Activated CD4-positive, alpha-beta T cell treated with anti-CD3 and anti-CD28 coated beads, Interleukin-2, amount 10 ng/mL, durations not matched to agents 24 days and 14 days (primary cell): ENCODE results near the gene PDE3B. TPM values are rescaled to one million over a fixed set of nuclear protein-coding genes. Genes with fewer than 3 reads are reported as not detected.
"Not testable (repeated sequence)": the region's sequence is repeated elsewhere in the genome, so short reads cannot be mapped to it uniquely, and the experiment has no call there.

ENCODE experiments used
- DNase-seq: peaks from one replicate; pipeline ENCODE4 v3.0.0; 2022
- H3K27ac Mint-ChIP-seq: one replicate; pipeline ENCODE4 v1.8.0; 2022; ENCODE audit warnings: mild to moderate bottlenecking, mixed read lengths
- H3K27me3 Mint-ChIP-seq: one replicate; pipeline ENCODE4 v1.8.0; 2022; ENCODE audit warnings: mixed read lengths
- H3K36me3 Mint-ChIP-seq: one replicate; pipeline ENCODE4 v1.8.0; 2022; ENCODE audit warnings: low read depth, mild to moderate bottlenecking, mixed read lengths
- H3K4me1 Mint-ChIP-seq: one replicate; pipeline ENCODE4 v1.8.0; 2021; ENCODE audit warnings: mixed read lengths
- H3K4me3 Mint-ChIP-seq: one replicate; pipeline ENCODE4 v1.8.0; 2022; ENCODE audit warnings: mild to moderate bottlenecking, moderate library complexity, mixed read lengths
- H3K9me3 Mint-ChIP-seq: one replicate; pipeline ENCODE4 v1.8.0; 2021; ENCODE audit warnings: mixed read lengths
- intact Hi-C: fragments of 100-400 bp; cut with micrococcal nuclease; formaldehyde crosslinking; loops from one replicate; pipeline ENCODE4 v1.15.1; 2023
- total RNA-seq: library from RNA; stranded (reverse); gene quantifications from 2 replicates; pipeline ENCODE4 v1.2.3, GENCODE V29; 2022

Gene PDE3B
- total RNA-seq, 1 donor from 2014 or later: 52.8 TPM

GRCh38 chr11:14789879-14790484 lies 146.4 kb downstream of the PDE3B start:
- intact Hi-C loops: loop anchor here (1.0 to 5.0 kb wide), 4 partner anchors 117 to 417 kb away; no protein-coding TSS in a partner anchor
- Mint-ChIP-seq H3K36me3 (peaks cover 35% of the 10 kb centered on the region), H3K4me1 (peaks cover 18% of the 10 kb centered on the region), H3K27me3 (no peaks in the 10 kb centered on the region), H3K9me3 (no peaks in the 10 kb centered on the region), H3K27ac (no peak overlapping the region), H3K4me3 (no peak overlapping the region)
- no peak for DNase-seq

- Mint-ChIP-seq H3K27me3 (no peaks in the 10 kb centered on the region), H3K9me3 (peaks cover 7% of the 10 kb centered on the region), H3K36me3 (peaks cover 65% of the 10 kb centered on the region), H3K4me3 (no peak overlapping the region), H3K4me1 (peaks cover 26% of the 10 kb centered on the region), H3K27ac (no peak overlapping the region)
- intact Hi-C loops: loop anchor here (5.0 kb wide), 2 partner anchors 214 to 414 kb away; no protein-coding TSS in a partner anchor
- no peak for DNase-seq
These were observed 149.9 kb downstream of the PDE3B start for GRCh38 chr11:14793546-14793945.

- H3K27ac Mint-ChIP-seq, H3K27me3 Mint-ChIP-seq, DNase-seq, H3K4me3 Mint-ChIP-seq, intact Hi-C loops: not testable (repeated sequence)
- Mint-ChIP-seq H3K36me3 (peaks cover 78% of the 10 kb centered on the region), H3K9me3 (peaks cover 14% of the 10 kb centered on the region), H3K4me1 (peaks cover 31% of the 10 kb centered on the region)
These were observed 152.4 kb downstream of the PDE3B start for GRCh38 chr11:14796028-14796427.

- Mint-ChIP-seq H3K36me3 (peaks cover 79% of the 10 kb centered on the region), H3K27me3 (no peaks in the 10 kb centered on the region), H3K27ac (no peak overlapping the region), H3K4me1 (peaks cover 14% of the 10 kb centered on the region), H3K4me3 (no peak overlapping the region), H3K9me3 (peaks cover 14% of the 10 kb centered on the region)
- intact Hi-C loops: no loop called here
- DNase-seq: no peak
These were observed 160.2 kb downstream of the PDE3B start for GRCh38 chr11:14803846-14804245.

GRCh38 chr11:14809466-14809865 lies 165.9 kb downstream of the PDE3B start:
- H3K9me3 Mint-ChIP-seq: peaks cover 14% of the 10 kb centered on the region
- H3K27me3 Mint-ChIP-seq: no peaks in the 10 kb centered on the region
- no peak overlapping the region for H3K4me3 Mint-ChIP-seq
- H3K36me3 Mint-ChIP-seq: peaks cover 71% of the 10 kb centered on the region
- H3K4me1 Mint-ChIP-seq: peaks cover 4% of the 10 kb centered on the region
- no peak for DNase-seq
- intact Hi-C loops: no loop called here
- peak overlapping the region; percentile 12 for H3K27ac Mint-ChIP-seq

GRCh38 chr11:14812757-14813156 lies 169.2 kb downstream of the PDE3B start:
- intact Hi-C loops: no loop called here
- Mint-ChIP-seq H3K4me3 (no peak overlapping the region), H3K4me1 (peaks cover 9% of the 10 kb centered on the region), H3K9me3 (peaks cover 3% of the 10 kb centered on the region), H3K27me3 (no peaks in the 10 kb centered on the region), H3K36me3 (peaks cover 72% of the 10 kb centered on the region), H3K27ac (no peak overlapping the region)
- DNase-seq: no peak

GRCh38 chr11:14813516-14813915 lies 169.9 kb downstream of the PDE3B start:
- Mint-ChIP-seq H3K9me3 (peaks cover 3% of the 10 kb centered on the region), H3K4me3 (no peak overlapping the region), H3K36me3 (peaks cover 69% of the 10 kb centered on the region), H3K27ac (no peak overlapping the region), H3K4me1 (peaks cover 9% of the 10 kb centered on the region), H3K27me3 (no peaks in the 10 kb centered on the region)
- no peak for DNase-seq
- intact Hi-C loops: no loop called here

- Mint-ChIP-seq H3K4me1 (peaks cover 5% of the 10 kb centered on the region), H3K36me3 (peaks cover 78% of the 10 kb centered on the region), H3K4me3 (no peak overlapping the region), H3K9me3 (peaks cover 13% of the 10 kb centered on the region), H3K27ac (no peak overlapping the region), H3K27me3 (no peaks in the 10 kb centered on the region)
- intact Hi-C loops: no loop called here
- no peak for DNase-seq
These were observed 175.2 kb downstream of the PDE3B start for GRCh38 chr11:14818779-14819178.

- peaks cover 20% of the 10 kb centered on the region for H3K9me3 Mint-ChIP-seq
- H3K4me1 Mint-ChIP-seq: peaks cover 5% of the 10 kb centered on the region
- intact Hi-C loops: no loop called here
- H3K4me3 Mint-ChIP-seq: no peak overlapping the region
- H3K27me3 Mint-ChIP-seq: no peaks in the 10 kb centered on the region
- DNase-seq: no peak
- peaks cover 83% of the 10 kb centered on the region for H3K36me3 Mint-ChIP-seq
- no peak overlapping the region for H3K27ac Mint-ChIP-seq
These were observed 176.0 kb downstream of the PDE3B start for GRCh38 chr11:14819596-14819995.

GRCh38 chr11:14821031-14821430 lies 177.4 kb downstream of the PDE3B start:
- Mint-ChIP-seq H3K9me3 (peaks cover 32% of the 10 kb centered on the region), H3K36me3 (peaks cover 83% of the 10 kb centered on the region), H3K27ac (no peak overlapping the region), H3K4me3 (no peak overlapping the region), H3K27me3 (no peaks in the 10 kb centered on the region), H3K4me1 (peaks cover 3% of the 10 kb centered on the region)
- no peak for DNase-seq
- intact Hi-C loops: no loop called here

- no peak for DNase-seq
- Mint-ChIP-seq H3K4me1 (peaks cover 9% of the 10 kb centered on the region), H3K36me3 (peaks cover 80% of the 10 kb centered on the region), H3K4me3 (no peak overlapping the region), H3K9me3 (peaks cover 58% of the 10 kb centered on the region), H3K27me3 (no peaks in the 10 kb centered on the region), H3K27ac (no peak overlapping the region)
- intact Hi-C loops: no loop called here
These were observed 183.0 kb downstream of the PDE3B start for GRCh38 chr11:14826600-14826999.

GRCh38 chr11:14835496-14836492 lies 192.2 kb downstream of the PDE3B start:
- intact Hi-C loops: no loop called here
- no peak for DNase-seq
- H3K27ac Mint-ChIP-seq: no peak overlapping the region
- H3K9me3 Mint-ChIP-seq: peaks cover 6% of the 10 kb centered on the region
- H3K27me3 Mint-ChIP-seq: no peaks in the 10 kb centered on the region
- peaks cover 2% of the 10 kb centered on the region for H3K4me1 Mint-ChIP-seq
- peaks cover 63% of the 10 kb centered on the region for H3K36me3 Mint-ChIP-seq
- H3K4me3 Mint-ChIP-seq: no peak overlapping the region

GRCh38 chr11:14842002-14842401 lies 198.4 kb downstream of the PDE3B start:
- Mint-ChIP-seq H3K4me1 (no peaks in the 10 kb centered on the region), H3K4me3 (no peak overlapping the region), H3K36me3 (peaks cover 71% of the 10 kb centered on the region), H3K27ac (no peak overlapping the region), H3K27me3 (no peaks in the 10 kb centered on the region), H3K9me3 (peaks cover 20% of the 10 kb centered on the region)
- intact Hi-C loops: no loop called here
- DNase-seq: no peak

GRCh38 chr11:14852571-14853177 lies 209.1 kb downstream of the PDE3B start:
- H3K27me3 Mint-ChIP-seq: no peaks in the 10 kb centered on the region
- H3K4me1 Mint-ChIP-seq: peaks cover 12% of the 10 kb centered on the region
- DNase-seq: no peak
- peaks cover 15% of the 10 kb centered on the region for H3K9me3 Mint-ChIP-seq
- H3K4me3 Mint-ChIP-seq: no peak overlapping the region
- intact Hi-C loops: no loop called here
- peaks cover 75% of the 10 kb centered on the region for H3K36me3 Mint-ChIP-seq
- H3K27ac Mint-ChIP-seq: peak overlapping the region; percentile 2
